ENCODE data around the gene CLSTN2. TPM values are rescaled to one million over a fixed set of nuclear protein-coding genes. Genes with fewer than 3 reads are reported as not detected.

The CLSTN2 gene
- total and polyA plus RNA-seq, 2 of the 13 experiments (the other 11 are each of a cell fraction or from before 2014, with no cell fraction given): not detected

GRCh38 chr3:140530131-140530530, 595.1 kb downstream of the CLSTN2 start (continued):
- TF ChIP-seq, protein P1, sequence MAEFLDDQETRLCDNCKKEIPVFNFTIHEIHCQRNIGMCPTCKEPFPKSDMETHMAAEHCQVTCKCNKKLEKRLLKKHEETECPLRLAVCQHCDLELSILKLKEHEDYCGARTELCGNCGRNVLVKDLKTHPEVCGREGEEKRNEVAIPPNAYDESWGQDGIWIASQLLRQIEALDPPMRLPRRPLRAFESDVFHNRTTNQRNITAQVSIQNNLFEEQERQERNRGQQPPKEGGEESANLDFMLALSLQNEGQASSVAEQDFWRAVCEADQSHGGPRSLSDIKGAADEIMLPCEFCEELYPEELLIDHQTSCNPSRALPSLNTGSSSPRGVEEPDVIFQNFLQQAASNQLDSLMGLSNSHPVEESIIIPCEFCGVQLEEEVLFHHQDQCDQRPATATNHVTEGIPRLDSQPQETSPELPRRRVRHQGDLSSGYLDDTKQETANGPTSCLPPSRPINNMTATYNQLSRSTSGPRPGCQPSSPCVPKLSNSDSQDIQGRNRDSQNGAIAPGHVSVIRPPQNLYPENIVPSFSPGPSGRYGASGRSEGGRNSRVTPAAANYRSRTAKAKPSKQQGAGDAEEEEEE (CRISPR knock-in tag; IDR thresholded peaks at IDR 0.05; ENCODE audit: borderline replicate concordance): no peak
- TF ChIP-seq KMT2A (CRISPR knock-in tag; IDR thresholded peaks at IDR 0.05) (no peak), ZNF570 (CRISPR knock-in tag; IDR thresholded peaks at IDR 0.05; ENCODE audit: borderline replicate concordance) (no peak), FOXM1 (CRISPR knock-in tag; IDR thresholded peaks at IDR 0.05) (no peak), NR2F1 (CRISPR knock-in tag; IDR thresholded peaks at IDR 0.05) (no peak)
- TF ChIP-seq, protein P2, sequence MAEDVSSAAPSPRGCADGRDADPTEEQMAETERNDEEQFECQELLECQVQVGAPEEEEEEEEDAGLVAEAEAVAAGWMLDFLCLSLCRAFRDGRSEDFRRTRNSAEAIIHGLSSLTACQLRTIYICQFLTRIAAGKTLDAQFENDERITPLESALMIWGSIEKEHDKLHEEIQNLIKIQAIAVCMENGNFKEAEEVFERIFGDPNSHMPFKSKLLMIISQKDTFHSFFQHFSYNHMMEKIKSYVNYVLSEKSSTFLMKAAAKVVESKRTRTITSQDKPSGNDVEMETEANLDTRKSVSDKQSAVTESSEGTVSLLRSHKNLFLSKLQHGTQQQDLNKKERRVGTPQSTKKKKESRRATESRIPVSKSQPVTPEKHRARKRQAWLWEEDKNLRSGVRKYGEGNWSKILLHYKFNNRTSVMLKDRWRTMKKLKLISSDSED (CRISPR knock-in tag; IDR thresholded peaks at IDR 0.05): no peak

DNA sequence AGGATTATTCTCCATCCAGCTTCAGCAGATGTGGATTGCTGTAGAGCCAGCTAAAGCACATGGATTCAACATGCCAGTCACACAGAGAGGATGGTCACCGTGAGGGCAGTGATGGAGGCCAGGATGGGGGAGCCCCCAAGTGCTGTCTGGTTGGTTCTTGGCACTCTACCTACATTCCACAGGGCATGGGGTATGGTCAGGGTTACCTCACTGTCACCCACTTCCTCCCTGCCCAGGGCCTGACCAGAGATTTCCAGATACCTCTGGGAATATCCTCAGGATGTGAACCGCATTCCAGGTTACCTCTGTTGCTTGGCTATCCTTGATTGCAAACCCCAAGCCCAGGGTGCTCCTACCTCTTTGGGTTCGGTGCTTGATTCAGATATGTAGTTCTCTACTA, 595.6 kb downstream of the CLSTN2 start:
- Histone ChIP-seq H2AFZ (ENCODE audit: low read length) (no peak overlapping the region), H3K4me3 (replicated peaks in 1 of 3; ENCODE audit: insufficient read depth in 1 of 3, low read depth in 2 of 3, low read length in 3 of 3) (no peak overlapping the region), H4K20me1 (ENCODE audit: insufficient read depth, low read length) (no peaks in the 10 kb centered on the region), H3K36me3 (replicated peaks in 1 of 2; ENCODE audit: control insufficient read depth in 1 of 2, insufficient read depth in 2 of 2, low read length in 2 of 2) (no peaks in the 10 kb centered on the region), H3K9me3 (ENCODE audit: low read length) (no peaks in the 10 kb centered on the region), H3K79me2 (ENCODE audit: insufficient read depth, low read length) (no peaks in the 10 kb centered on the region), H3K27me3 (ENCODE audit: control insufficient read depth in 1 of 2, insufficient read depth in 2 of 2, low read length in 2 of 2) (no peaks in the 10 kb centered on the region), H3K4me2 (ENCODE audit: low read depth, low read length) (no peak overlapping the region), H3K4me1 (ENCODE audit: insufficient read depth, low read length) (no peaks in the 10 kb centered on the region), H3K27ac (ENCODE audit: extremely low read length, insufficient read depth, low read length) (no peak overlapping the region), H3K9ac (ENCODE audit: insufficient read depth, low read depth, low read length) (no peak overlapping the region)
- in situ Hi-C loops (cut with HindIII; ENCODE audit: extremely low pct_ligation_motif_present, low pct_unique_long_range_greater_than_20kb) (no loop called here), intact Hi-C loops (cut with micrococcal nuclease; ENCODE audit: unreplicated experiment) (no loop called here)
- WGBS (ENCODE audit: low lambda C conversion rate): 0% methylated on average over 2 of the region's 3 CpGs
- FAIRE-seq: no peak
- CTCF ChIA-PET (ENCODE audit: low intra/inter-chr PET ratio, low total read pairs): no interaction called here
- no TSS peak for BruUV-seq (replicated peaks)
- POLR2A ChIA-PET: no interaction called here
- DNase-seq (ENCODE audit: low spot score): no peak
- ATAC-seq: no peak
- TF ChIP-seq ZNF552 (CRISPR knock-in tag; IDR thresholded peaks at IDR 0.05; ENCODE audit: borderline replicate concordance): no peak
- TF ChIP-seq SKIL (CRISPR knock-in tag; IDR thresholded peaks at IDR 0.05; ENCODE audit: borderline replicate concordance): no peak
- TF ChIP-seq RERE (CRISPR knock-in tag; IDR thresholded peaks at IDR 0.05; ENCODE audit: low read depth): no peak
- no peak for TF ChIP-seq ISX (CRISPR knock-in tag; conservative IDR thresholded peaks at IDR 0.05)
- TF ChIP-seq NR1H2 (CRISPR knock-in tag; IDR thresholded peaks at IDR 0.05; ENCODE audit: borderline replicate concordance, low read depth): no peak
- no peak for TF ChIP-seq HNRNPL (IDR thresholded peaks at IDR 0.05; ENCODE audit: low read depth, low read length)
- TF ChIP-seq FOXM1 (CRISPR knock-in tag; IDR thresholded peaks at IDR 0.05): no peak
- no peak for TF ChIP-seq NAIF1 (CRISPR knock-in tag; IDR thresholded peaks at IDR 0.05; ENCODE audit: borderline replicate concordance)
